HG02943 (cell line): ENCODE measurements around the gene CNIH4.
"Not testable (repeated sequence)": the region's sequence is repeated elsewhere in the genome, so short reads cannot be mapped to it uniquely, and the experiment has no call there.

Experiments
- ATAC-seq: cut with Tn5 transposase; IDR thresholded peaks from one replicate; pipeline ENCODE4 v1.9.1; 2021; ENCODE audit warnings: mild to moderate bottlenecking, low read depth, moderate library complexity; ENCODE audit not compliant: unreplicated experiment

CNIH4 gene

GRCh38 chr1:224392411-224393249 is 36.0 kb downstream of the CNIH4 start:
- ATAC-seq = no peak

- no peak for ATAC-seq
Observed at GRCh38 chr1:224393294-224393693, 36.6 kb downstream of the CNIH4 start.

- no peak for ATAC-seq
Observed at GRCh38 chr1:224399887-224400286, 43.2 kb downstream of the CNIH4 start.

GRCh38 chr1:224402472-224403036 is 45.9 kb downstream of the CNIH4 start:
- no peak for ATAC-seq

- ATAC-seq = no peak
Observed at GRCh38 chr1:224404916-224405603, 48.4 kb downstream of the CNIH4 start.

GRCh38 chr1:224405604-224405970 is 48.9 kb downstream of the CNIH4 start:
- ATAC-seq = no peak

GRCh38 chr1:224406216-224406615 is 49.5 kb downstream of the CNIH4 start:
- no peak for ATAC-seq

- no peak for ATAC-seq
Observed at GRCh38 chr1:224407571-224408293, 51.1 kb downstream of the CNIH4 start.

GRCh38 chr1:224408294-224408590 is 51.6 kb downstream of the CNIH4 start:
- no peak for ATAC-seq

GRCh38 chr1:224411766-224412165 is 55.1 kb downstream of the CNIH4 start:
- no peak for ATAC-seq

- ATAC-seq = no peak
Observed at GRCh38 chr1:224420106-224420505, 63.4 kb downstream of the CNIH4 start.

- no peak for ATAC-seq
Observed at GRCh38 chr1:224425279-224425884, 68.7 kb downstream of the CNIH4 start.

- not testable (repeated sequence) for ATAC-seq
Observed at GRCh38 chr1:224426869-224427268, 70.2 kb downstream of the CNIH4 start.

GRCh38 chr1:224427346-224427745 is 70.7 kb downstream of the CNIH4 start:
- no peak for ATAC-seq

GRCh38 chr1:224428713-224429112 is 72.0 kb downstream of the CNIH4 start:
- ATAC-seq = not testable (repeated sequence)
